ENCODE results near the gene B3GLCT.

Gene B3GLCT

DNA sequence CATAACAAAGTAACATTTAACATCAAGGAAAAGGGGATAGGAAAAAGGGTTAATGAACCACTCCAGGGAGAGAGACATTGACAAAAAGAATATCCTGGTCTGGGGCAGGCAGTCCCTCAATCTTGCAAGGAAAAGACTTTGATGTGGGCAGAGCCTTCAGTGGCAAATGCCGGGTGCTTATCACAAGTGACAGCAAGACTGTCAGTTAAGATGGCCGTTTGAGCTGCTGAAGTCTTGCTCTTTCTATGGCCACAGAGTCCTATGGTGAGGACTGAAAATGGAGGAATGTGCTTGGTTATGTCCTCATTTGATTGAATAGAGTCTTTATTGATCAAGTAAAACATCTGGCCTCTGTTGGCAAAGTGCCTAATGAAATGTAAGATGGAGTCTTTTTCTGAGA lies 112.1 kb downstream of the B3GLCT start:
- Histone ChIP-seq H3K4me3 (replicated peaks; ENCODE audit: insufficient read depth, low read length) (no peak overlapping the region), H3K27ac (replicated peaks) (no peak overlapping the region)
- no peak for DNase-seq (ENCODE audit: low read depth in 1 of 2, low spot score in 1 of 2)

DNA sequence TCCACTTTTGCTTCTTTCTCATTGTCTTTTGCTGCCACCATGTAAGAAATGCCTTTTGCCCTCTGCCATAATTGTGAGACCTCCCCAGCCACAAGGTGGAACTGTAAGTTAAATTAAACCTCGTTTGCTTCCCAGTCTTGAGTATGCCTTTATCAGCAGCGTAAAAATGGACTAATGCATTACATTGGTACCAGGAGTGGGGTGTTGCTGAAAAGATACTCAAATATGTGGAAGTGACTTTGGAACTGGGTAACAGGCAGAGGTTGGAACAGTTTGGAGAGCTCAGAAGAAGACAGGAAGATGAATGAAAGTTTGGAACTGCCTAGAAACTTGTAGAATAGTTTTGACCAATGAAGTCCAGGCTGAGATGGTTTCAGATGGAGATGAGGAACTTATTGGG lies 115.2 kb downstream of the B3GLCT start:
- no peak overlapping the region for H3K27ac ChIP-seq (replicated peaks)
- TF ChIP-seq GABPA (IDR thresholded peaks at IDR 0.05; ENCODE audit: low read depth) (no peak), POLR2AphosphoS5 (IDR thresholded peaks at IDR 0.05; ENCODE audit: low read depth) (no peak), SPI1 (IDR thresholded peaks at IDR 0.05; ENCODE audit: borderline replicate concordance, low read depth) (no peak)
- TF ChIP-seq, protein P1, sequence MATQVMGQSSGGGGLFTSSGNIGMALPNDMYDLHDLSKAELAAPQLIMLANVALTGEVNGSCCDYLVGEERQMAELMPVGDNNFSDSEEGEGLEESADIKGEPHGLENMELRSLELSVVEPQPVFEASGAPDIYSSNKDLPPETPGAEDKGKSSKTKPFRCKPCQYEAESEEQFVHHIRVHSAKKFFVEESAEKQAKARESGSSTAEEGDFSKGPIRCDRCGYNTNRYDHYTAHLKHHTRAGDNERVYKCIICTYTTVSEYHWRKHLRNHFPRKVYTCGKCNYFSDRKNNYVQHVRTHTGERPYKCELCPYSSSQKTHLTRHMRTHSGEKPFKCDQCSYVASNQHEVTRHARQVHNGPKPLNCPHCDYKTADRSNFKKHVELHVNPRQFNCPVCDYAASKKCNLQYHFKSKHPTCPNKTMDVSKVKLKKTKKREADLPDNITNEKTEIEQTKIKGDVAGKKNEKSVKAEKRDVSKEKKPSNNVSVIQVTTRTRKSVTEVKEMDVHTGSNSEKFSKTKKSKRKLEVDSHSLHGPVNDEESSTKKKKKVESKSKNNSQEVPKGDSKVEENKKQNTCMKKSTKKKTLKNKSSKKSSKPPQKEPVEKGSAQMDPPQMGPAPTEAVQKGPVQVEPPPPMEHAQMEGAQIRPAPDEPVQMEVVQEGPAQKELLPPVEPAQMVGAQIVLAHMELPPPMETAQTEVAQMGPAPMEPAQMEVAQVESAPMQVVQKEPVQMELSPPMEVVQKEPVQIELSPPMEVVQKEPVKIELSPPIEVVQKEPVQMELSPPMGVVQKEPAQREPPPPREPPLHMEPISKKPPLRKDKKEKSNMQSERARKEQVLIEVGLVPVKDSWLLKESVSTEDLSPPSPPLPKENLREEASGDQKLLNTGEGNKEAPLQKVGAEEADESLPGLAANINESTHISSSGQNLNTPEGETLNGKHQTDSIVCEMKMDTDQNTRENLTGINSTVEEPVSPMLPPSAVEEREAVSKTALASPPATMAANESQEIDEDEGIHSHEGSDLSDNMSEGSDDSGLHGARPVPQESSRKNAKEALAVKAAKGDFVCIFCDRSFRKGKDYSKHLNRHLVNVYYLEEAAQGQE (IDR thresholded peaks at IDR 0.05; ENCODE audit: insufficient replicate concordance, low read depth): no peak
- TF ChIP-seq, protein P2, sequence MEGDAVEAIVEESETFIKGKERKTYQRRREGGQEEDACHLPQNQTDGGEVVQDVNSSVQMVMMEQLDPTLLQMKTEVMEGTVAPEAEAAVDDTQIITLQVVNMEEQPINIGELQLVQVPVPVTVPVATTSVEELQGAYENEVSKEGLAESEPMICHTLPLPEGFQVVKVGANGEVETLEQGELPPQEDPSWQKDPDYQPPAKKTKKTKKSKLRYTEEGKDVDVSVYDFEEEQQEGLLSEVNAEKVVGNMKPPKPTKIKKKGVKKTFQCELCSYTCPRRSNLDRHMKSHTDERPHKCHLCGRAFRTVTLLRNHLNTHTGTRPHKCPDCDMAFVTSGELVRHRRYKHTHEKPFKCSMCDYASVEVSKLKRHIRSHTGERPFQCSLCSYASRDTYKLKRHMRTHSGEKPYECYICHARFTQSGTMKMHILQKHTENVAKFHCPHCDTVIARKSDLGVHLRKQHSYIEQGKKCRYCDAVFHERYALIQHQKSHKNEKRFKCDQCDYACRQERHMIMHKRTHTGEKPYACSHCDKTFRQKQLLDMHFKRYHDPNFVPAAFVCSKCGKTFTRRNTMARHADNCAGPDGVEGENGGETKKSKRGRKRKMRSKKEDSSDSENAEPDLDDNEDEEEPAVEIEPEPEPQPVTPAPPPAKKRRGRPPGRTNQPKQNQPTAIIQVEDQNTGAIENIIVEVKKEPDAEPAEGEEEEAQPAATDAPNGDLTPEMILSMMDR (IDR thresholded peaks at IDR 0.05; ENCODE audit: insufficient read depth, low read length): no peak
- no peak for DNase-seq (ENCODE audit: low read depth in 1 of 2, low spot score in 1 of 2)
- H3K4me3 ChIP-seq (replicated peaks; ENCODE audit: insufficient read depth, low read length): no peak overlapping the region
- no peaks in the 10 kb centered on the region for H3K27me3 ChIP-seq (ENCODE audit: insufficient read depth, poor library complexity, severe bottlenecking)

More for the DNA sequence above, 112.1 kb downstream of the B3GLCT start:
- TF ChIP-seq, protein P2 (IDR thresholded peaks at IDR 0.05; ENCODE audit: insufficient read depth, low read length): no peak
- TF ChIP-seq POLR2AphosphoS5 (IDR thresholded peaks at IDR 0.05; ENCODE audit: low read depth) (no peak), SPI1 (IDR thresholded peaks at IDR 0.05; ENCODE audit: borderline replicate concordance, low read depth) (no peak), GABPA (IDR thresholded peaks at IDR 0.05; ENCODE audit: low read depth) (no peak)
- TF ChIP-seq, protein P1 (IDR thresholded peaks at IDR 0.05; ENCODE audit: insufficient replicate concordance, low read depth): no peak
- no peaks in the 10 kb centered on the region for H3K27me3 ChIP-seq (ENCODE audit: insufficient read depth, poor library complexity, severe bottlenecking)

DNA sequence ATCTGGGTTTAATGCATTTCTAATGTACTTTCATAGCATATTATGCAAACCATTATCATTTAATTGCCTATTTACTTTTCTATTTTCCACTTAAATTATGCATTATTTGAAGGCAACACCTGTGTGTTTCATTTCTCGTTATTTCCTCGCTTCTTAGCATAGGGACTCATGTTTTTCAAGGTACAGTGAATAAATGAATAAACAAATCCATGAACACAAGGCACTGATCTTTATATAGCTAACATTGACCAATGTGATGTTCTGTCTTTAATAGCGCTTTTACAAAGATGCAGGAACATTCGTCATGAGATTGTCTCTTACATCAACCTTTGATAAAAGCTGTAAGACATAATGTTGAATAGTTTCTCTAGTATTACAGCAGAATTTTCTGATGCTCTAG lies 121.2 kb downstream of the B3GLCT start:
- Histone ChIP-seq H3K4me3 (replicated peaks; ENCODE audit: insufficient read depth, low read length) (no peak overlapping the region), H3K27ac (replicated peaks) (no peak overlapping the region), H3K27me3 (ENCODE audit: insufficient read depth, poor library complexity, severe bottlenecking) (no peaks in the 10 kb centered on the region)
- TF ChIP-seq, protein P1 (IDR thresholded peaks at IDR 0.05; ENCODE audit: insufficient replicate concordance, low read depth): no peak
- TF ChIP-seq POLR2AphosphoS5 (IDR thresholded peaks at IDR 0.05; ENCODE audit: low read depth) (no peak), GABPA (IDR thresholded peaks at IDR 0.05; ENCODE audit: low read depth) (no peak), SPI1 (IDR thresholded peaks at IDR 0.05; ENCODE audit: borderline replicate concordance, low read depth) (no peak)
- TF ChIP-seq, protein P2 (IDR thresholded peaks at IDR 0.05; ENCODE audit: insufficient read depth, low read length): no peak
- DNase-seq (ENCODE audit: low read depth in 1 of 2, low spot score in 1 of 2): no peak
